ENCODE data around the gene MDM2.

DNA sequence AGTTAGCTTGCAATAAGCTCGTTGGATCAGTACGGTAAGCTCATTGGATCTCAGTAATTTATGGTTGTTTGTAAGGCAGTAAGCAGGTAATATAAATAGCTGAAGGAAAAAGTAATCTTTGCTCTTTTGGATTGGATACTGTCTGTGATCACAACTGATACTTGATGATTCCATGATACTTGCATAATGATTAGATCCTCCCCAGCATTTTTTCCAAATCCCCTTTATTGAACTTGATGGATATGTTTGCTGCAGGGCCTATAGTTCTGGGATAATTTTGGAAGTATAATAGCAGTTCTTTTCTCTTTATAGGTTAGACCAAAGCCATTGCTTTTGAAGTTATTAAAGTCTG lies 5.2 kb downstream of the MDM2 start:
- TF ChIP-seq, protein P1, sequence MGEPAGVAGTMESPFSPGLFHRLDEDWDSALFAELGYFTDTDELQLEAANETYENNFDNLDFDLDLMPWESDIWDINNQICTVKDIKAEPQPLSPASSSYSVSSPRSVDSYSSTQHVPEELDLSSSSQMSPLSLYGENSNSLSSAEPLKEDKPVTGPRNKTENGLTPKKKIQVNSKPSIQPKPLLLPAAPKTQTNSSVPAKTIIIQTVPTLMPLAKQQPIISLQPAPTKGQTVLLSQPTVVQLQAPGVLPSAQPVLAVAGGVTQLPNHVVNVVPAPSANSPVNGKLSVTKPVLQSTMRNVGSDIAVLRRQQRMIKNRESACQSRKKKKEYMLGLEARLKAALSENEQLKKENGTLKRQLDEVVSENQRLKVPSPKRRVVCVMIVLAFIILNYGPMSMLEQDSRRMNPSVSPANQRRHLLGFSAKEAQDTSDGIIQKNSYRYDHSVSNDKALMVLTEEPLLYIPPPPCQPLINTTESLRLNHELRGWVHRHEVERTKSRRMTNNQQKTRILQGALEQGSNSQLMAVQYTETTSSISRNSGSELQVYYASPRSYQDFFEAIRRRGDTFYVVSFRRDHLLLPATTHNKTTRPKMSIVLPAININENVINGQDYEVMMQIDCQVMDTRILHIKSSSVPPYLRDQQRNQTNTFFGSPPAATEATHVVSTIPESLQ (CRISPR knock-in tag; conservative IDR thresholded peaks at IDR 0.05) = no peak
- TF ChIP-seq ZBTB1 (CRISPR knock-in tag; IDR thresholded peaks at IDR 0.05; ENCODE audit: borderline replicate concordance) = no peak
- no peak for TF ChIP-seq RFX5 (IDR thresholded peaks at IDR 0.05; ENCODE audit: low read depth, low read length)

Measured in HepG2 (cell line).